Measurements from ENCODE around the gene SIGLEC1. TPM values are rescaled to one million over a fixed set of nuclear protein-coding genes. Genes with fewer than 3 reads are reported as not detected.

The SIGLEC1 gene
- total RNA-seq, 2 donors from 2014 or later = not detected

GRCh38 chr20:3677733-3678132, 34.7 kb downstream of the SIGLEC1 start:
- H3K4me1 Mint-ChIP-seq = peaks cover 9% of the 10 kb centered on the region
- no peak overlapping the region for H3K4me3 Mint-ChIP-seq
- H3K27ac Mint-ChIP-seq = no peak overlapping the region
- peaks cover 47% of the 10 kb centered on the region for H3K27me3 Mint-ChIP-seq
- no peaks in the 10 kb centered on the region for H3K36me3 Mint-ChIP-seq (ENCODE audit: low read depth)
- H3K9me3 Mint-ChIP-seq = no peaks in the 10 kb centered on the region
- no peak for ATAC-seq (replicated peaks)

GRCh38 chr20:3674995-3675900, 37.2 kb downstream of the SIGLEC1 start:
- no peaks in the 10 kb centered on the region for H3K36me3 Mint-ChIP-seq (ENCODE audit: low read depth)
- H3K9me3 Mint-ChIP-seq = no peaks in the 10 kb centered on the region
- no peak overlapping the region for H3K4me3 Mint-ChIP-seq
- H3K4me1 Mint-ChIP-seq = peaks cover 6% of the 10 kb centered on the region
- H3K27ac Mint-ChIP-seq = no peak overlapping the region
- H3K27me3 Mint-ChIP-seq = peaks cover 42% of the 10 kb centered on the region
- no peak for ATAC-seq (replicated peaks)

- Mint-ChIP-seq H3K4me3 (no peak overlapping the region), H3K9me3 (no peaks in the 10 kb centered on the region), H3K36me3 (ENCODE audit: low read depth) (no peaks in the 10 kb centered on the region), H3K4me1 (peaks cover 6% of the 10 kb centered on the region), H3K27me3 (peaks cover 42% of the 10 kb centered on the region), H3K27ac (no peak overlapping the region)
- ATAC-seq (replicated peaks) = no peak
Measured at GRCh38 chr20:3674447-3674846, 38.0 kb downstream of the SIGLEC1 start.

GRCh38 chr20:3673221-3674070, 39.0 kb downstream of the SIGLEC1 start:
- no peaks in the 10 kb centered on the region for H3K9me3 Mint-ChIP-seq
- H3K27me3 Mint-ChIP-seq = peaks cover 38% of the 10 kb centered on the region
- H3K4me1 Mint-ChIP-seq = peaks cover 6% of the 10 kb centered on the region
- no peak overlapping the region for H3K27ac Mint-ChIP-seq
- no peak overlapping the region for H3K4me3 Mint-ChIP-seq
- H3K36me3 Mint-ChIP-seq (ENCODE audit: low read depth) = no peaks in the 10 kb centered on the region
- no peak for ATAC-seq (replicated peaks)

- Mint-ChIP-seq H3K27ac (no peak overlapping the region), H3K4me3 (no peak overlapping the region), H3K27me3 (peaks cover 38% of the 10 kb centered on the region), H3K36me3 (ENCODE audit: low read depth) (no peaks in the 10 kb centered on the region), H3K9me3 (no peaks in the 10 kb centered on the region), H3K4me1 (peaks cover 6% of the 10 kb centered on the region)
- no peak for ATAC-seq (replicated peaks)
Measured at GRCh38 chr20:3672547-3673171, 39.7 kb downstream of the SIGLEC1 start.

GRCh38 chr20:3671986-3672546, 40.3 kb downstream of the SIGLEC1 start:
- no peak for ATAC-seq (replicated peaks)
- Mint-ChIP-seq H3K4me1 (peaks cover 9% of the 10 kb centered on the region), H3K27ac (no peak overlapping the region), H3K4me3 (no peak overlapping the region), H3K36me3 (ENCODE audit: low read depth) (no peaks in the 10 kb centered on the region), H3K27me3 (peaks cover 38% of the 10 kb centered on the region), H3K9me3 (no peaks in the 10 kb centered on the region)

- H3K27ac Mint-ChIP-seq = no peak overlapping the region
- no peaks in the 10 kb centered on the region for H3K9me3 Mint-ChIP-seq
- no peak for ATAC-seq (replicated peaks)
- no peak overlapping the region for H3K4me3 Mint-ChIP-seq
- H3K4me1 Mint-ChIP-seq = peaks cover 9% of the 10 kb centered on the region
- H3K36me3 Mint-ChIP-seq (ENCODE audit: low read depth) = no peaks in the 10 kb centered on the region
- H3K27me3 Mint-ChIP-seq = peaks cover 33% of the 10 kb centered on the region
Measured at GRCh38 chr20:3670945-3671344, 41.5 kb downstream of the SIGLEC1 start.

GRCh38 chr20:3670511-3670910, 41.9 kb downstream of the SIGLEC1 start:
- Mint-ChIP-seq H3K27me3 (peaks cover 30% of the 10 kb centered on the region), H3K9me3 (no peaks in the 10 kb centered on the region), H3K4me1 (peaks cover 12% of the 10 kb centered on the region), H3K36me3 (ENCODE audit: low read depth) (no peaks in the 10 kb centered on the region), H3K4me3 (no peak overlapping the region), H3K27ac (no peak overlapping the region)
- ATAC-seq (replicated peaks) = no peak

- no peaks in the 10 kb centered on the region for H3K36me3 Mint-ChIP-seq (ENCODE audit: low read depth)
- H3K4me1 Mint-ChIP-seq = peaks cover 12% of the 10 kb centered on the region
- peaks cover 24% of the 10 kb centered on the region for H3K27me3 Mint-ChIP-seq
- ATAC-seq (replicated peaks) = no peak
- H3K4me3 Mint-ChIP-seq = no peak overlapping the region
- no peaks in the 10 kb centered on the region for H3K9me3 Mint-ChIP-seq
- H3K27ac Mint-ChIP-seq = no peak overlapping the region
Measured at GRCh38 chr20:3669710-3670367, 42.6 kb downstream of the SIGLEC1 start.

- Mint-ChIP-seq H3K4me1 (peaks cover 12% of the 10 kb centered on the region), H3K27me3 (peaks cover 18% of the 10 kb centered on the region), H3K36me3 (ENCODE audit: low read depth) (no peaks in the 10 kb centered on the region), H3K4me3 (no peak overlapping the region), H3K27ac (no peak overlapping the region), H3K9me3 (no peaks in the 10 kb centered on the region)
- ATAC-seq (replicated peaks) = no peak
Measured at GRCh38 chr20:3667434-3668037, 44.9 kb downstream of the SIGLEC1 start.

GRCh38 chr20:3663858-3664257, 48.5 kb downstream of the SIGLEC1 start:
- Mint-ChIP-seq H3K27me3 (peaks cover 21% of the 10 kb centered on the region), H3K9me3 (no peaks in the 10 kb centered on the region)
- no peak for ATAC-seq (replicated peaks)

GRCh38 chr20:3663031-3663701, 49.2 kb downstream of the SIGLEC1 start, which contains the start of gene GFRA4:
Gene GFRA4, minus strand, starts transcription at chr20:3663399. Its CDS starts 0 bp downstream, at chr20:3663399.
- Mint-ChIP-seq H3K27me3 (peaks cover 22% of the 10 kb centered on the region), H3K27ac (no peak within 1 kb of the TSS), H3K36me3 (ENCODE audit: low read depth) (no peaks in the 10 kb centered on the region), H3K4me1 (peaks cover 19% of the 10 kb centered on the region), H3K4me3 (no peak within 1 kb of the TSS), H3K9me3 (no peaks in the 10 kb centered on the region)
- ATAC-seq (replicated peaks) = no peak

More at GRCh38 chr20:3663858-3664257, 48.5 kb downstream of the SIGLEC1 start:
- H3K4me1 Mint-ChIP-seq = peaks cover 15% of the 10 kb centered on the region
- H3K36me3 Mint-ChIP-seq (ENCODE audit: low read depth) = no peaks in the 10 kb centered on the region
- H3K4me3 Mint-ChIP-seq = no peak overlapping the region
- no peak overlapping the region for H3K27ac Mint-ChIP-seq
